Prostate gland (tissue), 2 donors: Measurements from ENCODE around the gene MORN3. TPM values are rescaled to one million over a fixed set of nuclear protein-coding genes. Genes with fewer than 3 reads are reported as not detected.
"Not testable (repeated sequence)": the region's sequence is repeated elsewhere in the genome, so short reads cannot be mapped to it uniquely, and the experiment has no call there.

ENCODE experiments used
- DNase-seq: peaks from one replicate; pipeline ENCODE4 v3.0.0-alpha.2; 2019; ENCODE audit warnings: low spot score
- H3K27ac ChIP-seq, 2 donors: fragments of 200-600 bp; sonication (generic); 2 replicates each; pipeline ENCODE4 v1.5.1; 2017 to 2019
- H3K27me3 ChIP-seq: fragments of 200-600 bp; sonication (generic); replicated peaks from 2 replicates; pipeline ENCODE4 v1.5.1; 2019; ENCODE audit not compliant: insufficient read depth
- H3K36me3 ChIP-seq, 2 donors: fragments of 200-600 bp; sonication (generic); 1 replicate in 1 of 2; 2 replicates in 1 of 2; pipeline versions ENCODE4 v1.5.1 to v1.8.1; 2017 to 2019
- H3K4me1 ChIP-seq: fragments of 200-600 bp; sonication (generic); replicated peaks from 2 replicates; pipeline ENCODE4 v1.5.1; 2019
- H3K4me3 ChIP-seq, 2 donors: fragments of 200-600 bp; sonication (generic); 2 replicates each; pipeline ENCODE4 v1.5.1; 2017 to 2019
- H3K9me3 ChIP-seq: fragments of 200-600 bp; sonication (generic); 2 replicates; pipeline ENCODE4 v1.5.1; 2017
- CTCF ChIP-seq, 4 experiments: fragments of 200-600 bp in 2 of 4; fragments of 450-650 bp in 2 of 4; sonication (generic) in 2 of 4; IDR thresholded peaks; 1 replicate in 3 of 4; 2 replicates in 1 of 4; pipeline ENCODE4 v1.5.1; 2016 to 2019; ENCODE audit warnings: antibody characterized with exemption in 4 of 4, mild to moderate bottlenecking in 2 of 4, moderate library complexity in 2 of 4
- POLR2A ChIP-seq: fragments of 450-650 bp; IDR thresholded peaks from one replicate; pipeline ENCODE4 v1.6.1; 2016; ENCODE audit warnings: antibody characterized with exemption, mild to moderate bottlenecking
- POLR2AphosphoS5 ChIP-seq: sonication (generic); formaldehyde crosslinking; IDR thresholded peaks from one replicate; pipeline ENCODE4 v1.6.1; 2017; ENCODE audit warnings: antibody characterized with exemption
- WGBS: methylation state at CpG from one replicate; pipeline ENCODE4 v1.1.5; 2018; 5-methylcytosine and 5-hydroxymethylcytosine counted together
- intact Hi-C: fragments of 100-400 bp; cut with DNase I; formaldehyde crosslinking; loops from one replicate; pipeline ENCODE4 v1.14.2; 2022
- total RNA-seq, 2 donors: library from RNA; depleted of rRNA; stranded (reverse); fragments of >200 nt; gene quantifications; one replicate each; pipeline ENCODE4 v1.1.0, GENCODE V29; 2016

The MORN3 gene
- total RNA-seq, 2 donors from 2014 or later = 1.5 TPM; not detected in 1

GRCh38 chr12:121702944-121703343 is 33.5 kb upstream of the MORN3 start:
- no peaks in the 10 kb centered on the region for H3K4me1 ChIP-seq
- H3K27ac ChIP-seq = no peak overlapping the region
- H3K36me3 ChIP-seq = no peaks in the 10 kb centered on the region
- H3K27me3 ChIP-seq = no peaks in the 10 kb centered on the region
- intact Hi-C loops = no loop called here
- no peak for TF ChIP-seq POLR2AphosphoS5
- TF ChIP-seq CTCF (IDR thresholded peaks at IDR 0.05) = no peak
- TF ChIP-seq POLR2A = no peak
- WGBS = 80% methylated on average over 6 of the region's 6 CpGs
- DNase-seq = no peak
- H3K9me3 ChIP-seq = no peaks in the 10 kb centered on the region
- no peak overlapping the region for H3K4me3 ChIP-seq

- Histone ChIP-seq H3K27me3 (no peaks in the 10 kb centered on the region), H3K4me3 (no peak overlapping the region), H3K36me3 (no peaks in the 10 kb centered on the region), H3K27ac (no peak overlapping the region), H3K4me1 (no peaks in the 10 kb centered on the region), H3K9me3 (no peaks in the 10 kb centered on the region)
- TF ChIP-seq POLR2A (no peak), POLR2AphosphoS5 (no peak), CTCF (IDR thresholded peaks at IDR 0.05) (no peak)
- DNase-seq = no peak
- WGBS = 89% methylated on average over 3 of the region's 3 CpGs
- intact Hi-C loops = no loop called here
Measured at GRCh38 chr12:121701667-121702277, 32.3 kb upstream of the MORN3 start.

GRCh38 chr12:121697861-121698260 is 28.4 kb upstream of the MORN3 start:
- H3K36me3 ChIP-seq, H3K9me3 ChIP-seq, H3K27ac ChIP-seq, H3K4me3 ChIP-seq, DNase-seq, H3K4me1 ChIP-seq, H3K27me3 ChIP-seq: not testable (repeated sequence)
- 97% methylated on average over 6 of the region's 6 CpGs for WGBS
- intact Hi-C loops = loop anchor here (2.0 to 5.0 kb wide), 3 partner anchors 75 to 189 kb away; partner anchors contain the start of genes PSMD9 and RHOF

DNA sequence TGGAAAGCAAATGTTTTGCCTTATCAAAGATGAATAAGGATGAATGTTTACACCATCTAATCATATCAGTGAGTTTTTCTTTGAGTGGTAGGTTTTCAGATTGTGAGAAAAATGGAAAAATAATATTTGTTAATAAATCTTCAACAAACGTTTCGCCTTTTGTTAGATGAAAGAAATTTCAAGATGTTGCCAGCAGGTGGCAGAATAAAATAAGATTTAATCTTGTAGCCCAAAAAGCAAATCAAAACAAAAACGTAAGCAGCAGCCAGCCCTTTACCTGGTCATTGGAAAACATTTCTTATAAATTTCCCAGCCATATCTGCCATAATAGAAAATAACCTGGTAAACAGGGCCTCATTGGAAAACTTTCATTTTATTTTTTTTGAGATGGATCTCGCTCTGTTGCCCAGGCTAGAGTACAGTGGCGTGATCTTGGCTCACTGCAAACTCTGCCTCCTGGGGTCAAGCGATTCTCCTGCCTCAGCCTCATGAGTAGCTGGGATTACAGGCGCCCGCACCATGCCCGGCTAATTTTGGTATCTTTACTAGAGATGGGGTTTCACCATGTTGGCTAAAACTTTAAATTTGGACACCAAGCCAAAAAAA is 27.7 kb upstream of the MORN3 start:
- Histone ChIP-seq H3K27ac (no peak overlapping the region), H3K4me1 (no peaks in the 10 kb centered on the region), H3K36me3 (no peaks in the 10 kb centered on the region), H3K9me3 (no peaks in the 10 kb centered on the region), H3K4me3 (no peak overlapping the region), H3K27me3 (no peaks in the 10 kb centered on the region)
- DNase-seq = peak; percentile 46
- peak; percentile 23 for TF ChIP-seq POLR2AphosphoS5
- no peak for TF ChIP-seq POLR2A
- TF ChIP-seq CTCF (IDR thresholded peaks at IDR 0.05) = peak; percentile 28 to 89 (median 74)
- 45% methylated on average over 9 of the region's 9 CpGs for WGBS
- intact Hi-C loops = loop anchor here (2.0 to 5.0 kb wide), 3 partner anchors 76 to 190 kb away; partner anchors contain the start of genes PSMD9 and RHOF

- Histone ChIP-seq H3K27ac (no peak overlapping the region), H3K4me1 (no peaks in the 10 kb centered on the region), H3K27me3 (no peaks in the 10 kb centered on the region), H3K36me3 (no peaks in the 10 kb centered on the region), H3K9me3 (no peaks in the 10 kb centered on the region), H3K4me3 (no peak overlapping the region)
- intact Hi-C loops = no loop called here
- 71% methylated on average over 7 of the region's 7 CpGs for WGBS
- TF ChIP-seq POLR2A (no peak), POLR2AphosphoS5 (no peak), CTCF (IDR thresholded peaks at IDR 0.05) (no peak)
- no peak for DNase-seq
Measured at GRCh38 chr12:121693155-121693687, 23.8 kb upstream of the MORN3 start.

GRCh38 chr12:121692744-121693143 is 23.3 kb upstream of the MORN3 start:
- H3K4me1 ChIP-seq, DNase-seq, H3K4me3 ChIP-seq, H3K9me3 ChIP-seq, H3K36me3 ChIP-seq, H3K27ac ChIP-seq, H3K27me3 ChIP-seq, intact Hi-C loops: not testable (repeated sequence)
- WGBS = 78% methylated on average over 3 of the region's 3 CpGs
